ENCODE results near the gene FBXW9.
A peak's percentile ranks its signal among the peaks of the same experiment; 100 is the strongest.

GRCh38 chr19:12676384-12676792, 20.0 kb downstream of the FBXW9 start:
- TF ChIP-seq CTCF (IDR thresholded peaks at IDR 0.05) (peak; percentile 60 to 81 (median 70)), POLR2A (IDR thresholded peaks at IDR 0.05) (no peak), EP300 (IDR thresholded peaks at IDR 0.05) (no peak)
